ENCODE data around the gene OXLD1.
"Not testable (repeated sequence)": the region's sequence is repeated elsewhere in the genome, so short reads cannot be mapped to it uniquely, and the experiment has no call there.

OXLD1 gene

DNA sequence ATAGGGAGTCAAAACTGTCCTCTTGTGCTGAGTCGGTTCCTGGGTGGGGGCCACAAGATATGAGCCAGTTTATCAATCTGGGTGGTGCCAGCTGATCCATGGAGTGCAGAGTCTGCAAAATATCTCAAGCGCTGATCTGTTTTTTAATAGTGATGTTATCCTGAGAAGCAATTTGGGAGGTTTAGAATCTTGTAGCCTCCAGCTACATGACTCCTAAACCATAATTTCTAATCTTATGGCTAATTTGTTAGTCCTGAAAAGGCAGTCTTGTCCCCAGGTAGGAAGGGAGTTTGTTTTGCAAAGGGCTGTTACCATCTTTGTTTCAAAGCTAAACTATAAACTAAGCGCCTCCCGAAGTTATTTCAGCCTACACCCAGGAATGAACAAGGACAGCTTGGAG is 27.7 kb downstream of the OXLD1 start:
- no peak overlapping the region for H3K4me3 ChIP-seq (ENCODE audit: low read depth, low read length)
- TF ChIP-seq, protein P1, sequence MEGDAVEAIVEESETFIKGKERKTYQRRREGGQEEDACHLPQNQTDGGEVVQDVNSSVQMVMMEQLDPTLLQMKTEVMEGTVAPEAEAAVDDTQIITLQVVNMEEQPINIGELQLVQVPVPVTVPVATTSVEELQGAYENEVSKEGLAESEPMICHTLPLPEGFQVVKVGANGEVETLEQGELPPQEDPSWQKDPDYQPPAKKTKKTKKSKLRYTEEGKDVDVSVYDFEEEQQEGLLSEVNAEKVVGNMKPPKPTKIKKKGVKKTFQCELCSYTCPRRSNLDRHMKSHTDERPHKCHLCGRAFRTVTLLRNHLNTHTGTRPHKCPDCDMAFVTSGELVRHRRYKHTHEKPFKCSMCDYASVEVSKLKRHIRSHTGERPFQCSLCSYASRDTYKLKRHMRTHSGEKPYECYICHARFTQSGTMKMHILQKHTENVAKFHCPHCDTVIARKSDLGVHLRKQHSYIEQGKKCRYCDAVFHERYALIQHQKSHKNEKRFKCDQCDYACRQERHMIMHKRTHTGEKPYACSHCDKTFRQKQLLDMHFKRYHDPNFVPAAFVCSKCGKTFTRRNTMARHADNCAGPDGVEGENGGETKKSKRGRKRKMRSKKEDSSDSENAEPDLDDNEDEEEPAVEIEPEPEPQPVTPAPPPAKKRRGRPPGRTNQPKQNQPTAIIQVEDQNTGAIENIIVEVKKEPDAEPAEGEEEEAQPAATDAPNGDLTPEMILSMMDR (IDR thresholded peaks at IDR 0.05; ENCODE audit: low read depth, low read length): no peak

DNA sequence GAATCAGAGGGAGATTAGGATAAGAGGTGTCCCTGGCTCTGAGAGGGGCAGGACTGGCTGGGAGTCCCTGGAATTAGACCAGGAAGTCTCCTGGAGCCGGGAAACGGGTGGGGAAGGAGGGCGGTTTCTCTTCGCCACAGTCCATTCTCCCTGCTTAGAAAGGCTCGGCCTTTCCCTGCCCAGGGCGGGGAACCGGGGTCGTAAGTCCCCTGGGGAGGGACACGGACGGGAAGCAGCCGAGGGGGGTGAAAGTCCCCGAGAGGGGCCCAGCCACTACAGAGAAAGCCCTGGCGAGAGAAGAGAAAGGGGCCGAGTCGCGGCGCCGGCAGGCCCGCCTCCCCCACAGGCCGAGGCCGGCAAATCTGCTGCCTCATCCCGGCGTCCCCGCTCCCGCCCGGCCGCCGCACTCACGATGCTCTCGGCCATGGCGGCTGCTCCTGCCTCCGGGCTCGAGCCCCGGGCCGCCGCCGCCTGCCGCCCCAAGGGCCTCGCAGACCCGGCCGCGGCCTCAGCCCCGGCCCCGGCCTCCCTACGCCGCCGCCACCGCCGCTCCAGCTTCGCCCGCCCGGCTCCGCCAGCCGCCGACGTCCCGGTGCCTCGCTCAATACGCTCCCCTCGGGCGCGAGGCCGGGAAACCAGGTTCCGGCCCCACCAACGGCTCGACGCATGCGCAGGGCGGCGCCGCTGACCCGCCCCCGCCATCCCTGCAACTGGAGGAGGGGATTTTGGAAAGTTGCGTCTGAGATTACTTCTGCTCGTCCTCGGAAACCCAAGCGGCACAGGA is 29.7 kb downstream of the OXLD1 start, which contains the start of the genes NPLOC4 and TSPAN10:
Gene NPLOC4 (minus strand): TSS at position 608 of the 784 bp plus-strand sequence. CDS start 182 bp downstream, at position 426.
Gene TSPAN10 (plus strand): TSS at position 692 of the 784 bp plus-strand sequence. CDS start 5,217 bp downstream, outside the sequence.
- TF ChIP-seq, protein P1 (IDR thresholded peaks at IDR 0.05; ENCODE audit: low read depth, low read length): no peak
- peak within 1 kb of the TSS; percentile 79 for H3K4me3 ChIP-seq (ENCODE audit: low read depth, low read length)

DNA sequence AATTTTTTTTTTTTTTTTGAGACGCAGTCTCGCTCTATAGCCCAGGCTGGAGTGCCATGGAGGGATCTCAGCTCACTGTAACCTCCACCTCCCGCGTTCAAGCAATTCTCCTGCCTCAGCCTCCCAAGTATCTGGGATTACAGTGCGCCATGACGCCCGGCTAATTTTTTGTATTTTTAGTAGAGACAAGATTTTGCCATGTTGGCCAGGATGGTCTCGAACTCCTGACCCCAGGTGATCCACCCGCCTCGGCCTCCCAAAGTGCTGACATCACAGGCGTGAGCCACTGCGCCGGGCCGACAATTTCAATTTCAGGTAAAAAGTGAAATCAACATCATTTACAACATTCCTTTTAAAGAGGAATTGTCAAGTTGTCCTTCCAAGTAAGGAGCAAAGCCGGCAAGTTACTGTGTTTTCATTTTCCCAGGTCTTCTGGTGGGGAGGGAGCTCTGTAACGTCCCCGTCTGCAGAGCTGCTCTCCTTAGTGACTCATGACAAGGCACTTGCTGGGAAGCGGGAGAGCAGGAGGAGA is 30.4 kb downstream of the OXLD1 start:
- peak overlapping the region; percentile 79 for H3K4me3 ChIP-seq (ENCODE audit: low read depth, low read length)
- TF ChIP-seq, protein P1 (IDR thresholded peaks at IDR 0.05; ENCODE audit: low read depth, low read length): no peak

DNA sequence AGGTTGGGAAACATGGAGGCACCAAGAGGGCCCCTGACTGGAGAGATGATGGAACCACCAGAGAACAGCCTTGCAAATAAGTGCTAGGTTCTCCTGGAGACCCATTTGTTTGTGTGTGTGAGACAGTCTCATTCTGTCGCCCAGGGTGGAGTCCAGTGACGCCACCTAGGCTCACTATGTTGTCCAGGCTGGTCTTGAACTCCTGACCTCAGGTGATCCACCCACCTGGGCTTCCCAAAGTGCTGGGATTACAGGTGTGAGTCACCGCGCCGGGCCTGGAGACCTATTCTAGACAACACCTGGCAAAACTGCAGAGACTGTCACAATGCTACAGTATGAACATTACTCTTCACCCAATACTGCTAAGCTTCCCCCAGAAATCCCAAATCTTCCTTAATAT is 31.0 kb downstream of the OXLD1 start:
- TF ChIP-seq, protein P1 (IDR thresholded peaks at IDR 0.05; ENCODE audit: low read depth, low read length): no peak
- H3K4me3 ChIP-seq (ENCODE audit: low read depth, low read length): peak overlapping the region; percentile 79

DNA sequence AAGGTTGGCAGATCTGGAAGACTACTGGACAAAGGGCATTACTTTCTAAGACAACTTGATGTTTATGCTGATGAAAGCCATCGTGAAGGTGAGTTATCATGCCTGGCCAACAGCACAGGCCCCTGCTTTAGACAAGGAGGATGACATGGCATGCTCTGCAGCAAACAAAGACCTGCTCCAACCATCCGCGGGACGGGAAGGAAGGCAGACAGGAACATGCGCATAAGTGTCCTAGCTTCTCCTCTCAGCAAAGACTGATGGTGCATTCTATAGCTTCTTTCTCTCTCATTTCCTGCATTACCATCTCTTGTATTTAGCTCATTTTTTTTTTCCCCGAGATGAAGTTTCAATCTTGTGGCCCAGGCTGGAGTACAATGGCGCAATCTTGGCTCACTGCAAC is 34.9 kb downstream of the OXLD1 start:
- TF ChIP-seq, protein P1 (IDR thresholded peaks at IDR 0.05; ENCODE audit: low read depth, low read length): no peak
- H3K4me3 ChIP-seq (ENCODE audit: low read depth, low read length): no peak overlapping the region

DNA sequence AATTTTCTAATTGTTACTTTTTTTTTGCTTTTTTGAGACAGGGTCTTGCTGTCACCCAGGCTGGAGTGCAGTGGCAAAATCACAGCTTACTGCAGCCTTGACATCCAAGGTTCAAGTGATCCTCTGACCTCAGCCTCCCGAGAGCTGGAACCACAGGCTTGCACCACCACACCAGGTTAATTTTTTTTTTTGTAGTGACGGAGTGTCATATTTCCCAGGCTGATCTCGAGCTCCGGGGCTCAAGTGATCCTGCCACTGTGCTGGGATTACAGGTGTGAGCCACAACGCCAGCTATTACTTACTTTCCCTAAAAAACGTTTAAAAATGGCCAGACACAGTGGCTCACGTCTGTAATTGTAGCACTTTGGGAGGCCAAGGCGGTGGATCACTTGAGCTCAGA is 36.1 kb downstream of the OXLD1 start:
- no peak overlapping the region for H3K4me3 ChIP-seq (ENCODE audit: low read depth, low read length)
- TF ChIP-seq, protein P1 (IDR thresholded peaks at IDR 0.05; ENCODE audit: low read depth, low read length): no peak

DNA sequence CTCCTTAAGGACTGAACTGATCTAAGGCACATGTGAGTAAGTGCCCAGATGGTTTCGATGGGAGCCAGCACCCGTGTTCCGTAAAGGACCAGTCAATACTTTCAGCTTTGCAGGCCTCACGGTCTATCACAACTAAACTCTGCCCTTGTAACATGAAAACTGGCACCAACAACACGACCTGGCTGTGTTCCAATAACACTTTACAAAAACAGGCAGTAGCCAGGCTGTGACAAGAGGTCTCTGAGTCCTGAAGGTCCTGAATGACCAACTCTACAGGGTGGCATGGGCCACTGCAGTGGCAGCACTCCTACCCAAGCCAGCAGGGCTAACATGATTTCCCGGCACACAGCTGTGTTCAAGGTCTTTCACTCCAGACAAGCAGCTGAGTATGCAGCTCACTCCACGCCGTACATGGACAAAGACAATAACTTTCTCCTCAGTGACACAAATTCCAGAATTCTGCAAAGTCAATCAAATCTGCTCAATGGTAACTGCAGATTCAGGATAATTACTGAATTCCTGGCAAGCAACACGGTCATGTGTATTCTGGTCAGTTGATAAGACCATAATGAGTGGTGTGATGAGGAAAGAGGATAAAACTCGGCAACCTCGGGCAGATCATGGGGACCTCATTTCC is 44.8 kb downstream of the OXLD1 start:
- H3K4me3 ChIP-seq (ENCODE audit: low read depth, low read length): no peak overlapping the region
- TF ChIP-seq, protein P1 (IDR thresholded peaks at IDR 0.05; ENCODE audit: low read depth, low read length): no peak

DNA sequence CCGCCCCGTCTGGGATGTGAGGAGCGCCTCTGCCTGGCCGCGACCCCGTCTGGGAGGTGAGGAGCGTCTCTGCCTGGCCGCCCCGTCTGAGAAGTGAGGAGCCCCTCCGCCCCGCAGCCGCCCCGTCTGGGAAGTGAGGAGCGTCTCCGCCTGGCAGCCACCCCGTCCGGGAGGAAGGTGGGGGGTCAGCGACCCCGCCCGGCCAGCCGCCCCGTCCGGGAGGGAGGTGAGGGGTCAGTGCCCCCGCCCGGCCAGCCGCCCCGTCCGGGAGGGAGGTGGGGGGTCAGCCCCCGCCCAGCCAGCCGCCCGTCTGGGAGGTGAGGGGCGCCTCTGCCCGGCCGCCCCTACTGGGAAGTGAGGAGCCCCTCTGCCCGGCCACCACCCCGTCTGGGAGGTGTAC is 48.1 kb downstream of the OXLD1 start:
- H3K4me3 ChIP-seq (ENCODE audit: low read depth, low read length): not testable (repeated sequence)
